Esophagus squamous epithelium (tissue), 5 donors: ENCODE data around the gene AMIGO2. TPM values are rescaled to one million over a fixed set of nuclear protein-coding genes. Genes with fewer than 3 reads are reported as not detected.
A peak's percentile ranks its signal among the peaks of the same experiment; 100 is the strongest.

Experiments used
- DNase-seq: peaks from one replicate; lab custom pipeline; 2025; lab: John Stamatoyannopoulos, UW
- H3K27ac ChIP-seq, 4 donors: fragments of 200-600 bp; sonication (generic); one replicate each; pipeline ENCODE4 v1.5.1; 2016 to 2019; ENCODE audit warnings: mild to moderate bottlenecking in 1 of 4
- H3K27me3 ChIP-seq, 4 donors: fragments of 200-600 bp; sonication (generic); 1 replicate in 3 of 4; 2 replicates in 1 of 4; pipeline versions ENCODE4 v1.5.1 to v1.6.0; 2017 to 2021; ENCODE audit warnings: antibody characterized with exemption in 1 of 4
- H3K36me3 ChIP-seq, 3 donors: fragments of 200-600 bp; sonication (generic); one replicate each; pipeline ENCODE4 v1.5.1; 2016 to 2019
- H3K4me1 ChIP-seq, 3 donors: fragments of 200-600 bp; sonication (generic); one replicate each; pipeline ENCODE4 v1.5.1; 2017 to 2019
- H3K4me3 ChIP-seq, 4 donors: fragments of 200-600 bp; sonication (generic); 1 replicate in 3 of 4; 2 replicates in 1 of 4; pipeline ENCODE4 v1.5.1; 2016 to 2019; ENCODE audit warnings: mild to moderate bottlenecking in 2 of 4, moderate library complexity in 1 of 4
- H3K9me3 ChIP-seq, 3 donors: fragments of 200-600 bp; sonication (generic); one replicate each; pipeline ENCODE4 v1.5.1; 2016 to 2019
- CTCF ChIP-seq, 6 experiments: fragments of 450-650 bp in 4 of 6; fragments of 200-600 bp in 2 of 6; sonication (generic) in 2 of 6; IDR thresholded peaks; one replicate each; pipeline ENCODE4 v1.5.1; 2016 to 2019; ENCODE audit warnings: antibody characterized with exemption in 6 of 6, mild to moderate bottlenecking in 4 of 6, moderate library complexity in 4 of 6
- POLR2A ChIP-seq, 4 donors: fragments of 450-650 bp; IDR thresholded peaks; one replicate each; pipeline ENCODE4 v1.6.1; 2017; ENCODE audit warnings: antibody characterized with exemption in 4 of 4, mild to moderate bottlenecking in 4 of 4, moderate library complexity in 3 of 4
- WGBS, 2 donors: methylation state at CpG; one replicate each; pipeline ENCODE4 v1.1.5; 2018; 5-methylcytosine and 5-hydroxymethylcytosine counted together
- intact Hi-C: fragments of 100-400 bp; cut with DNase I; formaldehyde crosslinking; loops from one replicate; pipeline ENCODE4 v1.15.0; 2022
- total RNA-seq, 4 donors: library from RNA; depleted of rRNA; stranded (reverse); fragments of >200 nt; gene quantifications; one replicate each; pipeline ENCODE4 v1.1.0, GENCODE V29; 2016
- donor health status: DM: yes; HTN: yes; CAD: no.

AMIGO2 gene
- total RNA-seq, 4 donors from 2014 or later, result 1.6 to 4.8 (median 2.9) TPM

- 81 to 85% methylated on average over 5 of the region's 5 CpGs for WGBS, 2 donors
- Histone ChIP-seq H3K4me3 (no peak overlapping the region), H3K4me1 (peaks cover 0 to 21% (median 0%) of the 10 kb centered on the region in 3 donors), H3K9me3 (no peaks in the 10 kb centered on the region), H3K27ac (no peak overlapping the region), H3K36me3 (no peaks in the 10 kb centered on the region), H3K27me3 (no peaks in the 10 kb centered on the region)
- TF ChIP-seq POLR2A (IDR thresholded peaks at IDR 0.05) (no peak), CTCF (IDR thresholded peaks at IDR 0.05) (no peak)
- intact Hi-C loops, result loop anchor here (10.0 kb wide), 1 partner anchor 361 kb away; no protein-coding TSS in a partner anchor
- DNase-seq, result no peak
Observed at GRCh38 chr12:47033789-47034555, 45.8 kb downstream of the AMIGO2 start.

GRCh38 chr12:47033081-47033480 is 46.7 kb downstream of the AMIGO2 start:
- intact Hi-C loops, result loop anchor here (10.0 kb wide), 1 partner anchor 362 kb away; no protein-coding TSS in a partner anchor

GRCh38 chr12:47032644-47033043 is 47.1 kb downstream of the AMIGO2 start:
- no peaks in the 10 kb centered on the region for H3K27me3 ChIP-seq
- intact Hi-C loops, result loop anchor here (10.0 kb wide), 1 partner anchor 362 kb away; no protein-coding TSS in a partner anchor
- H3K9me3 ChIP-seq, result no peaks in the 10 kb centered on the region
- H3K27ac ChIP-seq, result no peak overlapping the region
- DNase-seq, result no peak
- 5% methylated on average over 1 of the region's 1 CpG for WGBS, 2 donors
- H3K4me3 ChIP-seq, result no peak overlapping the region
- H3K36me3 ChIP-seq, result no peaks in the 10 kb centered on the region
- peaks cover 0 to 15% (median 0%) of the 10 kb centered on the region in 3 donors for H3K4me1 ChIP-seq
- no peak for TF ChIP-seq POLR2A (IDR thresholded peaks at IDR 0.05)
- TF ChIP-seq CTCF (IDR thresholded peaks at IDR 0.05), result peak; percentile 16 to 64 (median 46)

More at GRCh38 chr12:47033081-47033480, 46.7 kb downstream of the AMIGO2 start:
- Histone ChIP-seq H3K9me3 (no peaks in the 10 kb centered on the region), H3K4me1 (peaks cover 0 to 19% (median 0%) of the 10 kb centered on the region in 3 donors), H3K27ac (no peak overlapping the region), H3K27me3 (no peaks in the 10 kb centered on the region), H3K4me3 (no peak overlapping the region), H3K36me3 (no peaks in the 10 kb centered on the region)
- WGBS, 2 donors, result 53 to 55% methylated on average over 5 of the region's 5 CpGs
- no peak for TF ChIP-seq POLR2A (IDR thresholded peaks at IDR 0.05)
- TF ChIP-seq CTCF (IDR thresholded peaks at IDR 0.05), result no peak
- DNase-seq, result no peak

GRCh38 chr12:47029903-47030302 is 49.9 kb downstream of the AMIGO2 start:
- no peak for DNase-seq
- H3K36me3 ChIP-seq, result no peaks in the 10 kb centered on the region
- no peaks in the 10 kb centered on the region for H3K9me3 ChIP-seq
- H3K4me1 ChIP-seq, result peaks cover 0 to 12% (median 0%) of the 10 kb centered on the region in 3 donors
- no peak overlapping the region for H3K4me3 ChIP-seq
- TF ChIP-seq CTCF (IDR thresholded peaks at IDR 0.05) (no peak), POLR2A (IDR thresholded peaks at IDR 0.05) (no peak)
- H3K27ac ChIP-seq, result no peak overlapping the region
- 83 to 92% methylated on average over 2 of the region's 2 CpGs for WGBS, 2 donors
- intact Hi-C loops, result loop anchor here (10.0 kb wide), 1 partner anchor 365 kb away; no protein-coding TSS in a partner anchor
- no peaks in the 10 kb centered on the region for H3K27me3 ChIP-seq
